ENCODE measurements around the gene MAML3.
A peak's percentile ranks its signal among the peaks of the same experiment; 100 is the strongest.

Gene MAML3

DNA sequence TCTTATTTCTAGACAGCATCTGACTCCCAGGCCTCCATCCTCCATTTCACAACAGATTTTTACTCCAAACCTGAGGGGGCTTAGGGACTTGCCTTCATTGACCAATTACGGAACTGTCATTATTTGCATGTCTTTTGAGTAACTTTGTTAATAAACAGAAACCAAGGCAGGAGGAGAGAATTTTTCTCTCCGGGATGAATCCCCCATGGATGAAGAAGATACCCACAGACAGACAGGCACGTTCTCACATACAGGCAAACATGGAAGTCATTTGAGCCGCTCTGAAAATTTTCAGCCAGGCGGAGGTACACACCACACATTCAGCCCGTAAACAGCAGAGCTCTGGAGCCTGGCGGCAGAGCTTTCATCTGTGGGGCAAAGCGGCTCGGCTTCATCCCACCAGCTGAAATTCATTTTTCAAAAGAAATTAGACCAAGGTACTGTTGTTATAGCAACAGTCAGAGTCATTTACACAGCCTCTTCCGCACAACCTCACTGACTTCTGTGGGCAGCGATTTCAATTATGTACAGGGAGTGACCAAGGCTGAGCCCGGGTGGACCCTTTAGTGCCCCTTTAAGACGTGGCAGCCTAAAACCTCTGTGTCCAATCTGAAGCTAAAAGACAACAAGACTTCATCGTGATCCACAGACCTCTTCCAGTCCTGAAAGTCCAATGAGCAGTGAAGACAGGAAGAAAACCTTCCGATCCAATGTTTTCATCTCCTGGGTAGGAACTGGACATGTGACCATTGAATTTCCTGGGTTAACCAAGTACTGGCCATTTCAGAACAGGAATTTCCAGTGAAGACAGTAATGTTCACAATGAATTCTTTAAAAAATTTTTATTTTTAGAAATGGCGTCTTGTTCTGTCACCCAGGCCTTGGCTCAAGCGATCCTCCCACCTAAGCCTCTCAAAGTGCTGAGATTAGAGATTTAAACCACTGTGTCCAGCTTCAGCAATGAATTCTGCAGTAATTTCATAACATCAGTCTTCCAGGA, 251.4 kb downstream of the MAML3 start:
- TF ChIP-seq, protein P1, sequence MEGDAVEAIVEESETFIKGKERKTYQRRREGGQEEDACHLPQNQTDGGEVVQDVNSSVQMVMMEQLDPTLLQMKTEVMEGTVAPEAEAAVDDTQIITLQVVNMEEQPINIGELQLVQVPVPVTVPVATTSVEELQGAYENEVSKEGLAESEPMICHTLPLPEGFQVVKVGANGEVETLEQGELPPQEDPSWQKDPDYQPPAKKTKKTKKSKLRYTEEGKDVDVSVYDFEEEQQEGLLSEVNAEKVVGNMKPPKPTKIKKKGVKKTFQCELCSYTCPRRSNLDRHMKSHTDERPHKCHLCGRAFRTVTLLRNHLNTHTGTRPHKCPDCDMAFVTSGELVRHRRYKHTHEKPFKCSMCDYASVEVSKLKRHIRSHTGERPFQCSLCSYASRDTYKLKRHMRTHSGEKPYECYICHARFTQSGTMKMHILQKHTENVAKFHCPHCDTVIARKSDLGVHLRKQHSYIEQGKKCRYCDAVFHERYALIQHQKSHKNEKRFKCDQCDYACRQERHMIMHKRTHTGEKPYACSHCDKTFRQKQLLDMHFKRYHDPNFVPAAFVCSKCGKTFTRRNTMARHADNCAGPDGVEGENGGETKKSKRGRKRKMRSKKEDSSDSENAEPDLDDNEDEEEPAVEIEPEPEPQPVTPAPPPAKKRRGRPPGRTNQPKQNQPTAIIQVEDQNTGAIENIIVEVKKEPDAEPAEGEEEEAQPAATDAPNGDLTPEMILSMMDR (IDR thresholded peaks at IDR 0.05; ENCODE audit: insufficient read depth, missing control alignments) = no peak
- FAIRE-seq = no peak
- DNase-seq (ENCODE audit: insufficient read length, low spot score) = no peak

DNA sequence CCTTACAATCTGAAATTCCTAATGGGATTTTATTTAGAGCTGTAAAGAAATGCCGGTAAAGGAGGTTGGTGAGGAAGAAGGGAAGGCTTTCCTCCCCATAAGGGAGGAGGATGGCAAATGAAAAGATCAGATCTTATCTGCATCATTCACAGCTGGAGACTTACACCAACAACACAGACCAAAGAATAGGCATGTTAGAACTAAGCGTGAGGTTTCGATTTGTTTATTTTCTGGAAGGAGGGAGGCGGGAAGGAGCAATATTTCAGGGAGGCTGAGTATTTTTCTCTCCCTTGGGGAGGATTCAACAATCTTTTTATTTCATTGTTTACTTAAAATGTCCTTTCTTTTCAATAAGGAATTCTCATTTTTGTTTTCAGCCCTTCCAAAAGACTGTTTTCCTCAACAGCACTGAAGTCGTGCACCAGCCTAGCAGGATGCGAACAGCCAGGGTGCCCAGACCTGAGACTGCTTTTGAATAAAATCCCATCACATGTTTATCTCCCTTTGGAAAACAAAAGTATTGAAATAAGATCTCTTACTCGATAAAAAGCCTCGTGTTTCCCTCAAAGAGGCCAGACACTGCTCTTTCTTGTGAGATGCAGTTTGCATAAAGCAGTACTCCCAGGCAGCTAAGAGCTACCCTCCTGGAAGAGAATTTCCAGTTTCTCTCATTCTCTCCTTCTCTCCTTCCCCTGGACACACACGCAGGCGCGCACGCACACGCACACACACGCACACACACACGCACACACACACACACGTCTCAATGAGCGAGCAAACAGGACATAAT, 252.3 kb downstream of the MAML3 start:
- DNase-seq (ENCODE audit: insufficient read length, low spot score) (no peak), FAIRE-seq (no peak)
- TF ChIP-seq, protein P1 (IDR thresholded peaks at IDR 0.05; ENCODE audit: insufficient read depth, missing control alignments) = no peak

DNA sequence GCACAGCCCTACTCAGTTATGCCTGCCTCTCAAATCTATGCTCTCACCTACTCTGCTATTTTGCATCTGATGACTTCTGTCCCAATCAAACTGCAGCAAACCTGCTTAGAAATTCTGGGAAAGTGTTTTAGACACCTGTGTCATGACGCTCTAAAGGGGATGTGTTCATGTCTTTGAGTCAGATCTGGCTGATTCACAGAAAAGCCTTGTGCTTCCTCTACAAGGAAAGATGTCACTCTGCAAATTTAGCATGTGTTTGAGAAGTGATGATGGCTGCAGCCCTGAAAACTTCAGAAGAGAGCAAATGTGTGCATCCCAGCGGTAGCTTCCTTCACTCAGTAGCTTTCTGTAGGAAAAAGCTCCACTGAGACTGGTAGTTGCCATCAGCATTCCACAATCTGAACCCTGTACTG, 253.0 kb downstream of the MAML3 start:
- FAIRE-seq (no peak), DNase-seq (ENCODE audit: insufficient read length, low spot score) (no peak)
- TF ChIP-seq, protein P1 (IDR thresholded peaks at IDR 0.05; ENCODE audit: insufficient read depth, missing control alignments) = no peak

DNA sequence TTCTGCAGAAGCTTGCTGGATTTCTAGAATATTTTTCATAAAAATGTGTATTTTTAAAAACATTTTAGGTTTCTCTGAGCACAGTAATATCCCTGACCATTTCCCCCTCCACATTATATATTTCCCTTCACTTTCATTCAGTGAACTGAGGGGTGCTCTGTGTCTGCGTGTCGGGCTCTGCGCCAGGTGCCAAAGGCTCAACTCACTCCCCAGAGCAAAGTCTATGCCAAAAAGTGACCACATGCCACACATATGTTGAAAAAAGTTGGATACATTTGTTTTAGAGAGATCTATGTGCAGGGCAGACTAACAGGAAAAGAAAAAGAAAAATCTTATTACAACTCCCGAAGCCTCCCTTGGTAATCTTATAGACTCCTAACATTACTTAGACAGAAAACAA, 254.6 kb downstream of the MAML3 start:
- DNase-seq (ENCODE audit: insufficient read length, low spot score) (no peak), FAIRE-seq (no peak)
- TF ChIP-seq, protein P1 (IDR thresholded peaks at IDR 0.05; ENCODE audit: insufficient read depth, missing control alignments) = no peak

DNA sequence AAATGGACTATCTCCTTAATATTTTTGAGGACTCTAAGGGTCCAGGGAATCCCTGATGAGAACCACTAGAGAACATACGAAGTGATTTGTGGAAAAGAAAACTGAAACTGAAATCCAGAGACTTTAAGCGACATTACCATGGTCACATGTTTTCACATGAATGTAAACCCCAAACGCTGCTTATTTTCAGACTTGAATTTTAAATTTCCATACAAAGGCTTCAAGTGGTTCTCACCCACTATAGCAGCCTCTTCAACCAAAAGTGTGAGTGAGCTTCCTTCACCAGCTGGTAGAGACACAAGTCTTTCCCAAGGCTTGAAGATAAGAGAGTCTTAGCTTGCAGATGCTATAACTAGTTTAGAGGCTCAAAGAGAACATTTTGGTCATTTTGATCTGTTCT, 255.7 kb downstream of the MAML3 start:
- DNase-seq (ENCODE audit: insufficient read length, low spot score) = no peak
- TF ChIP-seq, protein P1 (IDR thresholded peaks at IDR 0.05; ENCODE audit: insufficient read depth, missing control alignments) = no peak

DNA sequence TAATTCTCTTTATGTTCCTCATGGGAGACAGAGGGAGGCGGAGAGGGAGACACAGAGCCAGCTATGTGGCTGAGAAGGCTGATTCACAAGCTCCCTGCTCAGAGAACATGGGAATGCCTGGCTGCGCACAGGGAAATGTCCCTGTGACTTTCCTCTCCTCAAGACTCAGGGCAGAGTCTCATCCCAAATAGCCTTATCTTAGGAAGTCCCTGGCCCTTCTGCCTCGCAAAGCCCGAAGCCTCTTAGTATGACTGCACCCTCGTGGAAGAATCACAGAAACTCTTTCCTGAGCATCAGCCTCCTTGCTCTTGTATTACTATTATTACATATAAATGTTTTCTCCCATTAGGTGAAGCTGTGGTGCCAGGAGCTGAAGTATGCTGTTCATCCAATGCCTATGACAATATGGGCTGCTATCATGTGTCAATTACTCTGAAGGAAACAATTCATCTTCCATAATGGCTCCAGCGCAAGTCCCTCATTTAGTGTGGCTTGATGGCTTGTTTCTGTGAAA, 257.8 kb downstream of the MAML3 start:
- no peak for DNase-seq (ENCODE audit: insufficient read length, low spot score)
- no peak for FAIRE-seq
- TF ChIP-seq, protein P1 (IDR thresholded peaks at IDR 0.05; ENCODE audit: insufficient read depth, missing control alignments) = no peak

More for the DNA sequence above, 255.7 kb downstream of the MAML3 start:
- FAIRE-seq = peak; percentile 6
